ENCODE data around the gene FBXO30. TPM values are rescaled to one million over a fixed set of nuclear protein-coding genes. Genes with fewer than 3 reads are reported as not detected.
A peak's percentile ranks its signal among the peaks of the same experiment; 100 is the strongest.

Gene FBXO30
- total RNA-seq, 1 experiment from 2014 or later: 3.6 TPM

DNA sequence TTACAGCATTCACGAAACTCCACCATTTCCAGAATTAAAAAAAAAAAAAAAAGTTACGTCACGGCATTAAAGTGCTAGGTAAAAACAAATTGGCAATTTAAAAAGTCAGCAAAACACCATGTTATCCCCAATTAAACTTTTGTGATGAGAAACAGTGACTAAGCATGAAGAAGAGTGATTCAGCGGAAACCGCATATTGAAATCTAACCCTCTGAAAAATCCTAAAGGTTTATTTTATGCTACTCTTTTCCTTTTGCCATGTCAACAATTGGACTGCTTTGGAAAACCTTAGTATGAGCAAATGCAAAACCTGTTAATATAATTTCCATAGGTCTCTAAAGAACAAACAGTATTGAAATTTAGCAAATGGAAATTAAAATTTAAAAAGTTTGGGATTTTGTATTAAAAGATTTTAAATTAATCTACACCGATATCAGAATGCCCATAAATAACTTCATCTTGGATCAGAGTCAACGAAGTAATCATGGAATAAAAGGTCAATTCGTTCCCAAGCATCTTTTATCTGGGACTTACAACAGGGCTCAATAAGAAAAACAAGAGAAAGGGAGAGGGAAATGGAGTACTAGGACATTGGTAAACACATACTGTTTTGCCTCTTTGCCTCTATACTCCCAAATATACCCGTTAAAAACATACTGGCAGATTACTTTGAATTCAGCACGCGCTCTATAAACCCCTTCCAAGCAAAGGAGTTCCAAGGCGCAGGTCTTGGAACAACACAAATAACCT, 1.1 kb downstream of the FBXO30 start:
- TSS peak; percentile 54 for BruUV-seq (replicated peaks)
- Mint-ChIP-seq H3K27ac (ENCODE audit: unreplicated experiment) (peak overlapping the region; percentile 82), H3K9me3 (ENCODE audit: low read depth, unreplicated experiment) (no peaks in the 10 kb centered on the region), H3K4me3 (ENCODE audit: low read depth, unreplicated experiment) (peak overlapping the region; percentile 87), H3K36me3 (ENCODE audit: insufficient read depth, unreplicated experiment) (peaks cover 20% of the 10 kb centered on the region), H3K27me3 (ENCODE audit: unreplicated experiment) (no peaks in the 10 kb centered on the region), H3K4me1 (ENCODE audit: low read depth, unreplicated experiment) (peaks cover 18% of the 10 kb centered on the region)
- intact Hi-C loops (cut with micrococcal nuclease; ENCODE audit: unreplicated experiment): loop anchor here (1.0 to 5.0 kb wide), 2 partner anchors 41 to 79 kb away; no protein-coding TSS in a partner anchor
- no peak for TF ChIP-seq CTCF (IDR thresholded peaks at IDR 0.05; ENCODE audit: unreplicated experiment)
- CTCF ChIA-PET: no interaction called here
- no peak for DNase-seq

GRCh38 chr6:145811741-145812140, 2.9 kb downstream of the FBXO30 start:
- no TSS peak for BruUV-seq (replicated peaks)
- TF ChIP-seq CTCF (IDR thresholded peaks at IDR 0.05; ENCODE audit: unreplicated experiment): no peak
- Mint-ChIP-seq H3K4me3 (ENCODE audit: low read depth, unreplicated experiment) (no peak overlapping the region), H3K27me3 (ENCODE audit: unreplicated experiment) (no peaks in the 10 kb centered on the region), H3K36me3 (ENCODE audit: insufficient read depth, unreplicated experiment) (peaks cover 20% of the 10 kb centered on the region), H3K27ac (ENCODE audit: unreplicated experiment) (no peak overlapping the region), H3K4me1 (ENCODE audit: low read depth, unreplicated experiment) (peaks cover 22% of the 10 kb centered on the region), H3K9me3 (ENCODE audit: low read depth, unreplicated experiment) (no peaks in the 10 kb centered on the region)
- DNase-seq: no peak
- intact Hi-C loops (cut with micrococcal nuclease; ENCODE audit: unreplicated experiment): loop anchor here (5.0 kb wide), 1 partner anchor 39 kb away; no protein-coding TSS in a partner anchor
- CTCF ChIA-PET: no interaction called here

- Mint-ChIP-seq H3K4me3 (ENCODE audit: low read depth, unreplicated experiment) (no peak overlapping the region), H3K4me1 (ENCODE audit: low read depth, unreplicated experiment) (peaks cover 22% of the 10 kb centered on the region), H3K9me3 (ENCODE audit: low read depth, unreplicated experiment) (no peaks in the 10 kb centered on the region), H3K36me3 (ENCODE audit: insufficient read depth, unreplicated experiment) (peaks cover 14% of the 10 kb centered on the region), H3K27ac (ENCODE audit: unreplicated experiment) (no peak overlapping the region), H3K27me3 (ENCODE audit: unreplicated experiment) (no peaks in the 10 kb centered on the region)
- no peak for TF ChIP-seq CTCF (IDR thresholded peaks at IDR 0.05; ENCODE audit: unreplicated experiment)
- DNase-seq: no peak
- BruUV-seq (replicated peaks): no TSS peak
- intact Hi-C loops (cut with micrococcal nuclease; ENCODE audit: unreplicated experiment): loop anchor here (5.0 kb wide), 1 partner anchor 37 kb away; no protein-coding TSS in a partner anchor
- CTCF ChIA-PET: no interaction called here
Observed at GRCh38 chr6:145809785-145810184, 4.8 kb downstream of the FBXO30 start.

DNA sequence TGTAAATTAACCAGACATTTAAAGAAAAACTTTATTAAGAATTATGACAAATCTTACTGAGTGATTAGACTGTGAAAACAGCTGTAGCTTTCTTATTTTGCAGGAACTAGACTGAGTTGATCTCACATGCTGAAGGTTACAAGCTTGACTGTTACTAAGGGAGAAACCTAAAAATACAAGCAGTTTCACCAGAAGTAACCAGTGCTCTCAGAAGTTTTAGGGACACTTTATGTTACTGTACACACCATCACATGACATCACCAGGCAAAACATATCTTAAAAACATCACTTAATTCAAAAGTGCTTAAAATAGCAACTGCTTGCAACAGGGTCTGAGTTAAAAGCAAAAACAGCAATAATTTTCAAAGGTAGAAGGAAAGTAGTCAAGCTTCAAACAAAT, 5.4 kb downstream of the FBXO30 start:
- CTCF ChIA-PET: no interaction called here
- H3K4me1 Mint-ChIP-seq (ENCODE audit: low read depth, unreplicated experiment): peaks cover 22% of the 10 kb centered on the region
- no peak overlapping the region for H3K27ac Mint-ChIP-seq (ENCODE audit: unreplicated experiment)
- H3K4me3 Mint-ChIP-seq (ENCODE audit: low read depth, unreplicated experiment): no peak overlapping the region
- no peaks in the 10 kb centered on the region for H3K27me3 Mint-ChIP-seq (ENCODE audit: unreplicated experiment)
- no peaks in the 10 kb centered on the region for H3K9me3 Mint-ChIP-seq (ENCODE audit: low read depth, unreplicated experiment)
- BruUV-seq (replicated peaks): no TSS peak
- H3K36me3 Mint-ChIP-seq (ENCODE audit: insufficient read depth, unreplicated experiment): peaks cover 8% of the 10 kb centered on the region
- DNase-seq: no peak
- TF ChIP-seq CTCF (IDR thresholded peaks at IDR 0.05; ENCODE audit: unreplicated experiment): no peak
- intact Hi-C loops (cut with micrococcal nuclease; ENCODE audit: unreplicated experiment): no loop called here

Measured in Calu3 (cell line).